Peyer's patch (tissue), 4 donors: ENCODE measurements around the gene EPHA5.

ENCODE experiments used
- POLR2A ChIP-seq, 2 donors: fragments of 450-650 bp; IDR thresholded peaks; one replicate each; pipeline ENCODE4 v1.5.1; 2017; ENCODE audit warnings: antibody characterized with exemption in 2 of 2, mild to moderate bottlenecking in 2 of 2, moderate library complexity in 2 of 2
- TF ChIP-seq, protein P1 (sequence below), 6 experiments: fragments of 450-650 bp in 4 of 6; fragments of 200-600 bp in 2 of 6; sonication (generic) in 1 of 6; IDR thresholded peaks; one replicate each; pipeline ENCODE4 v1.5.1; 2017 to 2019; ENCODE audit warnings: antibody characterized with exemption in 6 of 6, mild to moderate bottlenecking in 3 of 6, moderate library complexity in 1 of 6

DNA sequence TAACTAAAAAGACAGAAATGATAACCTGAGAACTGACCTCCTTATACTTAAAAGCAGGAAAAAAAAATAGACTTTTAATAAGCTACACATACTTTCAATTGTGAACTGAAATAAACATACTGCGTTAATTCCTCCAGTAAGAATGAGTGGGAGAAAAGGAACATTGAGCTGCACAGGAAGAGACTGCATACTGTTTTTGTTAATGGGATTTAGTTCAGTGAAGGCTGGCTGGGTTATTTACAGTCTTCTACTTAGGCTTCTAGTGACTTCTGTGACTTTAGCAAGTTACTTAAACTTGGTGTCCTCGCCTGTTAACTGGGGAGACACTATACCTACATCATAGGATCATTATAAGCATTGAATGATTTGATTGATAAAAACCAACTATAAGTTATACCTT lies 213.3 kb downstream of the EPHA5 start:
- TF ChIP-seq, protein P1, sequence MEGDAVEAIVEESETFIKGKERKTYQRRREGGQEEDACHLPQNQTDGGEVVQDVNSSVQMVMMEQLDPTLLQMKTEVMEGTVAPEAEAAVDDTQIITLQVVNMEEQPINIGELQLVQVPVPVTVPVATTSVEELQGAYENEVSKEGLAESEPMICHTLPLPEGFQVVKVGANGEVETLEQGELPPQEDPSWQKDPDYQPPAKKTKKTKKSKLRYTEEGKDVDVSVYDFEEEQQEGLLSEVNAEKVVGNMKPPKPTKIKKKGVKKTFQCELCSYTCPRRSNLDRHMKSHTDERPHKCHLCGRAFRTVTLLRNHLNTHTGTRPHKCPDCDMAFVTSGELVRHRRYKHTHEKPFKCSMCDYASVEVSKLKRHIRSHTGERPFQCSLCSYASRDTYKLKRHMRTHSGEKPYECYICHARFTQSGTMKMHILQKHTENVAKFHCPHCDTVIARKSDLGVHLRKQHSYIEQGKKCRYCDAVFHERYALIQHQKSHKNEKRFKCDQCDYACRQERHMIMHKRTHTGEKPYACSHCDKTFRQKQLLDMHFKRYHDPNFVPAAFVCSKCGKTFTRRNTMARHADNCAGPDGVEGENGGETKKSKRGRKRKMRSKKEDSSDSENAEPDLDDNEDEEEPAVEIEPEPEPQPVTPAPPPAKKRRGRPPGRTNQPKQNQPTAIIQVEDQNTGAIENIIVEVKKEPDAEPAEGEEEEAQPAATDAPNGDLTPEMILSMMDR (IDR thresholded peaks at IDR 0.05): no peak
- TF ChIP-seq POLR2A (IDR thresholded peaks at IDR 0.05): no peak
